HG03460 (cell line): ENCODE results near the gene SLC15A3.

ENCODE experiments used
- ATAC-seq: cut with Tn5 transposase; IDR thresholded peaks from one replicate; pipeline ENCODE4 v1.9.1; 2021; ENCODE audit not compliant: unreplicated experiment

SLC15A3 gene

GRCh38 chr11:60946601-60947264 lies 5.2 kb downstream of the SLC15A3 start:
- ATAC-seq: no peak

- ATAC-seq: no peak
Measured at GRCh38 chr11:60945295-60945667, 6.7 kb downstream of the SLC15A3 start.

- ATAC-seq: no peak
Measured at GRCh38 chr11:60944490-60945294, 7.3 kb downstream of the SLC15A3 start.

- ATAC-seq: no peak
Measured at GRCh38 chr11:60942970-60943565, 8.9 kb downstream of the SLC15A3 start.

- ATAC-seq: no peak
Measured at GRCh38 chr11:60942219-60942618, 9.8 kb downstream of the SLC15A3 start.

GRCh38 chr11:60941371-60942119 lies 10.4 kb downstream of the SLC15A3 start:
- ATAC-seq: no peak

GRCh38 chr11:60939855-60940254 lies 12.1 kb downstream of the SLC15A3 start:
- no peak for ATAC-seq

- ATAC-seq: no peak
Measured at GRCh38 chr11:60939301-60939700, 12.7 kb downstream of the SLC15A3 start.

- ATAC-seq: no peak
Measured at GRCh38 chr11:60938500-60938899, 13.5 kb downstream of the SLC15A3 start.

GRCh38 chr11:60937811-60938210 lies 14.2 kb downstream of the SLC15A3 start:
- no peak for ATAC-seq

- ATAC-seq: no peak
Measured at GRCh38 chr11:60937144-60937527, 14.8 kb downstream of the SLC15A3 start.

- ATAC-seq: no peak
Measured at GRCh38 chr11:60936467-60937143, 15.4 kb downstream of the SLC15A3 start.

- no peak for ATAC-seq
Measured at GRCh38 chr11:60935676-60936442, 16.1 kb downstream of the SLC15A3 start.

- ATAC-seq: no peak
Measured at GRCh38 chr11:60934790-60935605, 17.0 kb downstream of the SLC15A3 start.

- no peak for ATAC-seq
Measured at GRCh38 chr11:60934124-60934789, 17.7 kb downstream of the SLC15A3 start.

- no peak for ATAC-seq
Measured at GRCh38 chr11:60933416-60934123, 18.4 kb downstream of the SLC15A3 start.

- no peak for ATAC-seq
Measured at GRCh38 chr11:60932605-60933356, 19.2 kb downstream of the SLC15A3 start.
